ENCODE data around the gene FOLR2.

DNA sequence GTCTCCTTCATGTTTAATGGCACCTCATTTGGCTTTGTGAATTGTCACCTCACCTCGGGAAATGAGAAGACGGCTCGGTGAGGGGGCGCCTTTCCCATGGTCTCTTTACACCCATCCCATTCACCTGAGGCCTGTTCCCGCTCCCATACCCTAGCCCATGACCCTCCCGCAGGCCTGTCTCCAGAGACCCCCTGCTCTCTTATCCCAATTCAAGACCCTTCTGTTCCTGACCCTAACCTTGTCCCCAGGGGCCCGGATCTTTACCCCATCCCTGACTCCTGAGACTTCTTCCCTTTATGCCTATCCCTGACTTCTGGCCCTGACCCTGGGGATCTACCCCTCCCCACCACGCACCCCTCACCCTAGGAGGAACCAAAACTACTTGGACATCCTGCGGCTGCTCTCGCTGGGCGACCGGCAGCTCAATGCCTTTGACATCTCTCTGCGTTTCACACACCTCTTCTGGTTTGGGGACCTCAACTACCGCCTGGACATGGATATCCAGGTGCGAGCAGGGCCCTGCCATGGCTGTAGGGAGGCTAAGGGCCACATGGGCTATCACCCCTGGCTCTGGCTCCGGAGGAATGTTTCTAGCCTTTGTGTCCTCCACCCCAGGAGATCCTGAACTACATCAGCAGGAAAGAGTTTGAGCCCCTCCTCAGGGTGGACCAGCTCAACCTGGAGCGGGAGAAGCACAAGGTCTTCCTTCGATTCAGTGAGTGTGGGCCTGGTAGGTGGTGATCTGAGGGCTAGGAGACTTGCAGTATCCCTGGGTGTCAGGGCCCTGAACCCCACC, 15.9 kb downstream of the FOLR2 start:
- TF ChIP-seq, protein P1, sequence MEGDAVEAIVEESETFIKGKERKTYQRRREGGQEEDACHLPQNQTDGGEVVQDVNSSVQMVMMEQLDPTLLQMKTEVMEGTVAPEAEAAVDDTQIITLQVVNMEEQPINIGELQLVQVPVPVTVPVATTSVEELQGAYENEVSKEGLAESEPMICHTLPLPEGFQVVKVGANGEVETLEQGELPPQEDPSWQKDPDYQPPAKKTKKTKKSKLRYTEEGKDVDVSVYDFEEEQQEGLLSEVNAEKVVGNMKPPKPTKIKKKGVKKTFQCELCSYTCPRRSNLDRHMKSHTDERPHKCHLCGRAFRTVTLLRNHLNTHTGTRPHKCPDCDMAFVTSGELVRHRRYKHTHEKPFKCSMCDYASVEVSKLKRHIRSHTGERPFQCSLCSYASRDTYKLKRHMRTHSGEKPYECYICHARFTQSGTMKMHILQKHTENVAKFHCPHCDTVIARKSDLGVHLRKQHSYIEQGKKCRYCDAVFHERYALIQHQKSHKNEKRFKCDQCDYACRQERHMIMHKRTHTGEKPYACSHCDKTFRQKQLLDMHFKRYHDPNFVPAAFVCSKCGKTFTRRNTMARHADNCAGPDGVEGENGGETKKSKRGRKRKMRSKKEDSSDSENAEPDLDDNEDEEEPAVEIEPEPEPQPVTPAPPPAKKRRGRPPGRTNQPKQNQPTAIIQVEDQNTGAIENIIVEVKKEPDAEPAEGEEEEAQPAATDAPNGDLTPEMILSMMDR (IDR thresholded peaks at IDR 0.05; ENCODE audit: low read depth, low read length, missing input control), result no peak
- no peak for TF ChIP-seq ATF3 (IDR thresholded peaks at IDR 0.05)
